GM12875 (cell line): Measurements from ENCODE around the gene MICAL3.

Source experiments
- H3K4me3 ChIP-seq: one replicate; pipeline ENCODE4 v1.5.1; 2011; ENCODE audit warnings: low read depth, low read length, control low read depth
- TF ChIP-seq, protein P1 (sequence below): IDR thresholded peaks from 2 replicates; pipeline ENCODE4 v1.5.1; 2011; ENCODE audit warnings: low read depth, mild to moderate bottlenecking, control low read depth, inconsistent platforms, low read length, moderate library complexity, borderline replicate concordance; ENCODE audit not compliant: insufficient read depth

Gene MICAL3

DNA sequence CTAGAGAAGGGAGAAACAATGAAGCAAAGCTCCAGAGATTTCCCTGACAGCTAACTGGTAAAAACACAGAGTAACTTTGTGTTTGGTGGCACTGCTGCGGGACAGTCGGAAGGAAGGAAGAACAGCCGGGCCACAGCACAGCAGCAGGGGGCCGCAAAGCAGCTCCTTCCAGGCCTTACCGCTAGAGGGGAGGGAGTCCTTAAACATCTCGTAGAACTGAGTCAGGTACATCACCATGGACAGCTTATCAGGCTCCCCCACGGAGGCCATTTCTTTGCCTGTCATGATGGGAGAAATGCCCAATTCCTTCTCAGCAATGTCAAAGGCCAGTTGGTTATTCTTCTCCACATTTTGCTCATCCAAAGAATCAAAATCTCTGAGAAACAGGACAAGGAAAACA, 135.5 kb downstream of the MICAL3 start:
- TF ChIP-seq, protein P1, sequence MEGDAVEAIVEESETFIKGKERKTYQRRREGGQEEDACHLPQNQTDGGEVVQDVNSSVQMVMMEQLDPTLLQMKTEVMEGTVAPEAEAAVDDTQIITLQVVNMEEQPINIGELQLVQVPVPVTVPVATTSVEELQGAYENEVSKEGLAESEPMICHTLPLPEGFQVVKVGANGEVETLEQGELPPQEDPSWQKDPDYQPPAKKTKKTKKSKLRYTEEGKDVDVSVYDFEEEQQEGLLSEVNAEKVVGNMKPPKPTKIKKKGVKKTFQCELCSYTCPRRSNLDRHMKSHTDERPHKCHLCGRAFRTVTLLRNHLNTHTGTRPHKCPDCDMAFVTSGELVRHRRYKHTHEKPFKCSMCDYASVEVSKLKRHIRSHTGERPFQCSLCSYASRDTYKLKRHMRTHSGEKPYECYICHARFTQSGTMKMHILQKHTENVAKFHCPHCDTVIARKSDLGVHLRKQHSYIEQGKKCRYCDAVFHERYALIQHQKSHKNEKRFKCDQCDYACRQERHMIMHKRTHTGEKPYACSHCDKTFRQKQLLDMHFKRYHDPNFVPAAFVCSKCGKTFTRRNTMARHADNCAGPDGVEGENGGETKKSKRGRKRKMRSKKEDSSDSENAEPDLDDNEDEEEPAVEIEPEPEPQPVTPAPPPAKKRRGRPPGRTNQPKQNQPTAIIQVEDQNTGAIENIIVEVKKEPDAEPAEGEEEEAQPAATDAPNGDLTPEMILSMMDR: no peak
- no peak overlapping the region for H3K4me3 ChIP-seq

DNA sequence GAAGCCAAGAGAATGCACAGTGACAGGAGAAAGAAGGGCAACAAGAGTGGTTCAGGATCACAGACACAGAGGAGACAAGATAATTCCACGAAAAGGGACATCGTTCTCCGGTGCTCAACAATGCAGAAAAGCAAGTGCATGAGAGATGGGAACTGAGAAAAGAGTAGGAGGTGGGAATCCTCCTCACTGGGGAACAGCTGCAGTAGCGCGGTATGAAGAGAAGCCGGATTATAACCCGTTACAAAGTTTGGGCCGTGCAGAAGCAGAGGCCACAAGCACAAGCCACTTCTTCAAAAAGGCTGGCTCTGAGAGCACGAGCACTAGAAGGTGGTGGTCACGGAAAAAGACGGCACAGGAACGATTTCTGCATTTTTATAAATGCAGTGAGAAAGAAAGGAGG, 135.9 kb downstream of the MICAL3 start:
- TF ChIP-seq, protein P1: no peak
- no peak overlapping the region for H3K4me3 ChIP-seq

DNA sequence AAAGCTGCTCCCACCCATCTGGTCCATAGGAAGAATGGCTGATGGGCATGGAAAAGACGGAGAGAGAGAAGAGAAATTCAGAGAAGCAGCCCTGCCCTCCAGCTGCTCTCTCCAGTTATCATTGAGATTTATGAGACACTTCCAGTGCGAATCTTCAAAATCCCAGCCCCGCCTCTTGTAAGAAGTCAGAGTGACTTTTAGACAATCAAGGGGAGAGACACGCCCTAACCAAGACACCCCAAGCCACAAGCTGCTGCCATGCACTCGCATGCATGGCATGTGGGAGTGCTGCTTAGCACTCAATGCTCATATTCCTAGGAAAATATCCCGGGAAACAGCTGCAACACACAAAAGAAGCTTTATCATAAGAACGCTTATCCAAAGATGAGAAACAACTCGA, 139.5 kb downstream of the MICAL3 start:
- TF ChIP-seq, protein P1: no peak
- no peak overlapping the region for H3K4me3 ChIP-seq

DNA sequence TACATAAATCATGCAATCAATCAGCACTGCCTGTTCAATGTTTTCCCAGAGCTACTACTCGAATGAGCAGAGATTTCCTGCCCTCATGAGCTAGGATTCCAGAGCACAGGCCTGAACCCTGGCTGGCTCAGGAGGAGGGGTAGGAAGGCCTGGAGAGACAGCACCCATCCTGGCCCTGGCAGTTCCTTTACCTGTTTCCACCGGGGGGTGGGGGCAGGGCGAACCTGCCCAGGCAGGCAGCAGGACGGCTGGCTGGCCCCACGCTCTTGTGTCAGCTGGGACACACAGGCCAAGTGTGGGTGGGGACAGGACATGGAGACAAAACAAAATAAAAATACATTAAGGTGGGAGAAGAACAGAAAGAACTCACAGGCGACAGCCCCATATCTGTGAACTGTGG, 140.3 kb downstream of the MICAL3 start:
- TF ChIP-seq, protein P1: no peak
- no peak overlapping the region for H3K4me3 ChIP-seq

DNA sequence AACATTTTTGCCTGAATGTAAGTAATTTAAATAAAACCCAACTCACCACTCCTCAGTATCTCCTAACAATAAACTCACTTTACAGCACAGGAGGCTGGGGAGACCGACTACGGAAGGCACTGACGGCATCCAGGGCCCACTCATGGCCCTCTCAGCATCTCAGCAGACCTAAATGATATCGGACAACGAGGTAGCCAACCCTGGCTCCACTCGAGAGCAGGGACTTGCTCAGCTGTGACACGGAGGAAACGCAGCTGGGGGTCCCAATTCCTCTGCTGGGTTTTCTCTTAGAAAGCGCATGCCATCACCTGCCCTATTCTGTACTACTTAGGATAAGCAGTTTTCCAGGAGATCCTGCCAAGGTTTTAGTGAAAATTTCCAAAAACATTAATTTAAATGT, 141.0 kb downstream of the MICAL3 start:
- TF ChIP-seq, protein P1: no peak
- H3K4me3 ChIP-seq: no peak overlapping the region

DNA sequence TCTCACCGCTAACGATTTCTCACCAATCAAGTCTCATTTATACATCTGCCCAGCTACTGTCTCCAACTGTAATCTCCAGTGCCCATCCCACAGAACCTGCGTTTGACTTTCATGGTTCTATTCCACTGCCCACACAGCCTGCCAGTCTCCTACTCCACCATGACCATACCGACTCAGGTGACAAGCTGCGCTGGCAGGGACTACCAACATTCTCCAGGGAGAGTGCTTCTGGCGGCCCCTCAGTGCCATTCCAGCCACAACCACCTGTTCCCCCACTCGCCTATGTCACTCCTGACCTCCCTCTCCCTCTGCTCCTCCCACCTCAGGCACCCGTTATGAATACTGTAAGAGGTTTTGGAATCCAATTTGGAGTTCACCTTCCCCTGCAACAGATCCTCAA, 141.6 kb downstream of the MICAL3 start:
- TF ChIP-seq, protein P1: no peak
- H3K4me3 ChIP-seq: no peak overlapping the region

DNA sequence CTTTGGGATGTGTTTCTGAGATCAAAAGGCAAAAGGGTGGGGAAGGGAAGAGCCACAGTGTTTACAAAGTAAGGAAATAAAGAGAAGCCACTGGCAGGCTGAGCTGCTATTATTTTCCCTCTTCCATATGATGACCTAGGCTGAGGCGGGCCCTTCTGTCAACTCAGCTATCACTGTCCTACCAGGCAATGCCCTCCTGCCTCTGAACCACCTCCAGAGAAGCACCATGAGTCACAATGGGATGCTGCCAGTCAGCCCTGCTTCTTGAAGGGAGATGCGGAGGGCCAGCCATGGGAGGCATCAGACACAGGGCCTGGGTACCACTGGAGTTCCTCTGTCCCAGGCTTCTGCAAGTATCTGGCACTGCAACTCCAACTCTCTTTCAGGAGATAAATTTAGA, 142.2 kb downstream of the MICAL3 start:
- TF ChIP-seq, protein P1: no peak
- no peak overlapping the region for H3K4me3 ChIP-seq
